ENCODE data around the gene BOLA2B. TPM values are rescaled to one million over a fixed set of nuclear protein-coding genes. Genes with fewer than 3 reads are reported as not detected.

Gene BOLA2B
- total and polyA plus RNA-seq, 2 experiments from 2014 or later, result 124 to 211 TPM

DNA sequence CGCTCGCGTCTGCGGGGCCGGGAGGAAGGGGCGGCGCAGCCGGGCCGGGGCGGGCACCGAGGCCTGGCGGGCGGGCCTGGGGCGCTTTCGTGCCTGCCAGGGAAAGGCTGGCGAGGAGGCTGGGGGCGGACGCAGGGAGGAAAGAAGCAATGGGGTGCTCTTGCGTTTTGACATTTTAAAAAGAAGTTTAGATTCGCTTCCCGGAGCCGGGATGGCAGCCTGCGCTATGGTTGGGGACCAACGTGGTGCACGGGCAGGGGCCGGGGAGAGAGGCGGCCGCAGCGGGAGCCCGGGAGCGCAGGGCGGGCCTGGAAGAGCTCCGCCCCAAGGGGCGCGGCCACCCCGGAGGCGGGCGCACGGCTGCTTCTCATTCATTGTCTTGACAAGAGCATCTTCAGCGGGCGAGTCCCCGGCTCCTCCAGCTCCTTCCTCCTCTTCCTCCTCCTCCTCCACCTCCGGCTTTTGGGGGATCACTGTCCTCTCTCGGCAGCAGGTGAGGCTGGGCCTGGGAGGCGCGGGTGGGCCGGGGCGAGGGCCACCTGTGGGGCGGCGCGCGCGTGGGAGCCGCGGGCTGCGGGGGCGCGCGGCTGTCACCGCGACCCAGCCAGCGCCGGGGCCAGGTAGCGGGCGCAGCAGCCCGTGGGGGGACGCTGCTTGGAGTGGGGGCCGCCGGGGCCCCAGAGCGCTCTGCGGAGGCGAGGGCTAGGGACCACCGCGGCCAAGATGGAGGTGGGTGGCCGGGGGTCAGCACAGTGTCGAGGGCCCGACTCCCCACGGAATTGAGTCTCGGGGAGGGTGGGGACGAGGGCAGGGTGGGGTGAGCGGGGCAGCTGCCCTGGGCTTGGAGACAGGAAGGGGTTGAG is 10.0 kb downstream of the BOLA2B start, which contains the start of gene CORO1A:
Gene CORO1A, plus strand, starts transcription at position 370 of the 863 bp plus-strand sequence. CDS start 1,608 bp downstream, outside the sequence.
- H3K9me3 ChIP-seq (ENCODE audit: low read depth), result no peaks in the 10 kb centered on the region
- H2AFZ ChIP-seq, result peak within 1 kb of the TSS; percentile 84
- no peaks in the 10 kb centered on the region for H3K9me2 ChIP-seq (replicated peaks; ENCODE audit: insufficient read depth)
- peak within 1 kb of the TSS; percentile 62 for H3K27ac ChIP-seq
- peak; percentile 91 for DNase-seq (ENCODE audit: low spot score)
- H3K4me1 ChIP-seq (ENCODE audit: insufficient read depth), result no peaks in the 10 kb centered on the region
- 1% methylated on average over 19 of the region's 81 CpGs for WGBS (ENCODE audit: low lambda C conversion rate, missing lambda C conversion rate)
- H3K4me2 ChIP-seq, result peak within 1 kb of the TSS; percentile 87
- H3K79me2 ChIP-seq, result no peaks in the 10 kb centered on the region
- TF ChIP-seq EZH2phosphoT487 (IDR thresholded peaks at IDR 0.05; ENCODE audit: low read depth, severe bottlenecking, unreplicated experiment), result no peak
- no peak for TF ChIP-seq EZH2 (IDR thresholded peaks at IDR 0.05; ENCODE audit: borderline replicate concordance)
- TF ChIP-seq, protein P1, sequence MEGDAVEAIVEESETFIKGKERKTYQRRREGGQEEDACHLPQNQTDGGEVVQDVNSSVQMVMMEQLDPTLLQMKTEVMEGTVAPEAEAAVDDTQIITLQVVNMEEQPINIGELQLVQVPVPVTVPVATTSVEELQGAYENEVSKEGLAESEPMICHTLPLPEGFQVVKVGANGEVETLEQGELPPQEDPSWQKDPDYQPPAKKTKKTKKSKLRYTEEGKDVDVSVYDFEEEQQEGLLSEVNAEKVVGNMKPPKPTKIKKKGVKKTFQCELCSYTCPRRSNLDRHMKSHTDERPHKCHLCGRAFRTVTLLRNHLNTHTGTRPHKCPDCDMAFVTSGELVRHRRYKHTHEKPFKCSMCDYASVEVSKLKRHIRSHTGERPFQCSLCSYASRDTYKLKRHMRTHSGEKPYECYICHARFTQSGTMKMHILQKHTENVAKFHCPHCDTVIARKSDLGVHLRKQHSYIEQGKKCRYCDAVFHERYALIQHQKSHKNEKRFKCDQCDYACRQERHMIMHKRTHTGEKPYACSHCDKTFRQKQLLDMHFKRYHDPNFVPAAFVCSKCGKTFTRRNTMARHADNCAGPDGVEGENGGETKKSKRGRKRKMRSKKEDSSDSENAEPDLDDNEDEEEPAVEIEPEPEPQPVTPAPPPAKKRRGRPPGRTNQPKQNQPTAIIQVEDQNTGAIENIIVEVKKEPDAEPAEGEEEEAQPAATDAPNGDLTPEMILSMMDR (IDR thresholded peaks at IDR 0.05; ENCODE audit: poor library complexity), result no peak
- H3K27me3 ChIP-seq, result no peaks in the 10 kb centered on the region
- H3K36me3 ChIP-seq (replicated peaks; ENCODE audit: insufficient read depth, low read depth), result no peaks in the 10 kb centered on the region
- H3K4me3 ChIP-seq, result peak within 1 kb of the TSS; percentile 54
- no peaks in the 10 kb centered on the region for H4K20me1 ChIP-seq (ENCODE audit: insufficient read depth, poor library complexity, severe bottlenecking)

DNA sequence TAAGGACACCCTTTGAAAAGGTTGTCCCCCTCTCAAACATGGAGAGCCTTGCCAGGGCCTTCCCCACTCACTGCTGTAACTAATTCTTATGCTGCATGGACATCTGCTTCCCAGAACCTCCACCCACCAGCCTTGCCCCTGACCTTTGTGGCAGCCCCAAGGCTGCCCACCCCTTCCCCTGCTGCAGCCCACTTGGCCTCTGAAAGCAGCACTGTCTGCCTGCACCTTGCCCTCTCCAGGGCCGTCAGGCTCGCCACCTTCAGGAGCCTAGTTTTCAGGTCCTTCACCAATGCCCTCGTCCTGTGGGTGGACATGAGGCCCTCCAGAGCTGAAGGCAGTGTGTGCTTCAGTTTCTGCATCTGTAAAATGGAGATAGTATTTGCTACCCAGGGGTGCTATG is 12.7 kb downstream of the BOLA2B start:
- no peaks in the 10 kb centered on the region for H3K9me3 ChIP-seq (ENCODE audit: low read depth)
- H3K4me3 ChIP-seq, result no peak overlapping the region
- H3K9me2 ChIP-seq (replicated peaks; ENCODE audit: insufficient read depth), result no peaks in the 10 kb centered on the region
- 82% methylated on average over 3 of the region's 3 CpGs for WGBS (ENCODE audit: low lambda C conversion rate, missing lambda C conversion rate)
- no peak overlapping the region for H3K4me2 ChIP-seq
- TF ChIP-seq EZH2 (IDR thresholded peaks at IDR 0.05; ENCODE audit: borderline replicate concordance) (no peak), EZH2phosphoT487 (IDR thresholded peaks at IDR 0.05; ENCODE audit: low read depth, severe bottlenecking, unreplicated experiment) (no peak)
- TF ChIP-seq, protein P1 (IDR thresholded peaks at IDR 0.05; ENCODE audit: poor library complexity), result no peak
- no peaks in the 10 kb centered on the region for H3K79me2 ChIP-seq
- H3K27ac ChIP-seq, result no peak overlapping the region
- no peaks in the 10 kb centered on the region for H3K36me3 ChIP-seq (replicated peaks; ENCODE audit: insufficient read depth, low read depth)
- H3K4me1 ChIP-seq (ENCODE audit: insufficient read depth), result no peaks in the 10 kb centered on the region
- H3K27me3 ChIP-seq, result no peaks in the 10 kb centered on the region
- no peak overlapping the region for H2AFZ ChIP-seq
- H4K20me1 ChIP-seq (ENCODE audit: insufficient read depth, poor library complexity, severe bottlenecking), result no peaks in the 10 kb centered on the region
- DNase-seq (ENCODE audit: low spot score), result no peak

DNA sequence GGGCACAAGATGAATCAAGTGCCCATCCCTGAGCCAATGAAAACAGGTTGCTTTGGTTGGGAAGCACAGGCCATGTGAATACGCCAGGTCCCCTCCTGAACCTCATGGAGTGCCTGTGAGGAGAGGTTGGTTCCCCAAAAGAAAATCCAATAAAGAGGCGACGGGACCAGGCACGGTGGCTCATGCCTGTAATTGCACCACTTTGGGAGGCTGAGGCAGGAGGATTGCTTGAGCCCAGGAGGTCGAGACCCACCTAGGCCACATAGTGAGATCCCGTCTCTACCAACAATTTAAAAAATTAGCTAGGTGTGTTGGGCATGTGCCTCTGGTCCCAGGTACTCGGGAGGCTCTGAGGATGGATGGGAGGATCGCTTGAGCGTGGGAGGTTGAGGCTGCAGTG is 13.5 kb downstream of the BOLA2B start:
- Histone ChIP-seq H3K79me2 (no peaks in the 10 kb centered on the region), H4K20me1 (ENCODE audit: insufficient read depth, poor library complexity, severe bottlenecking) (no peaks in the 10 kb centered on the region), H3K4me1 (ENCODE audit: insufficient read depth) (no peaks in the 10 kb centered on the region), H3K4me3 (no peak overlapping the region), H3K36me3 (replicated peaks; ENCODE audit: insufficient read depth, low read depth) (no peaks in the 10 kb centered on the region), H2AFZ (no peak overlapping the region), H3K9me2 (replicated peaks; ENCODE audit: insufficient read depth) (no peaks in the 10 kb centered on the region), H3K4me2 (no peak overlapping the region), H3K27ac (no peak overlapping the region), H3K27me3 (no peaks in the 10 kb centered on the region), H3K9me3 (ENCODE audit: low read depth) (no peaks in the 10 kb centered on the region)
- TF ChIP-seq, protein P1 (IDR thresholded peaks at IDR 0.05; ENCODE audit: poor library complexity), result no peak
- TF ChIP-seq EZH2phosphoT487 (IDR thresholded peaks at IDR 0.05; ENCODE audit: low read depth, severe bottlenecking, unreplicated experiment), result no peak
- TF ChIP-seq EZH2 (IDR thresholded peaks at IDR 0.05; ENCODE audit: borderline replicate concordance), result no peak
- DNase-seq (ENCODE audit: low spot score), result no peak
- WGBS (ENCODE audit: low lambda C conversion rate, missing lambda C conversion rate), result 92% methylated on average over 9 of the region's 9 CpGs

Measured in hepatocyte (in vitro differentiated cells).